HG03139 (cell line): ENCODE measurements around the gene MAZ.
"Not testable (repeated sequence)": the region's sequence is repeated elsewhere in the genome, so short reads cannot be mapped to it uniquely, and the experiment has no call there.

Experiments
- ATAC-seq: cut with Tn5 transposase; IDR thresholded peaks from one replicate; pipeline ENCODE4 v1.9.1; 2021; ENCODE audit not compliant: unreplicated experiment

MAZ gene

GRCh38 chr16:29806099-29806579 lies at the start of gene MAZ:
Gene MAZ (plus strand): TSS chr16:29806529. CDS start chr16:29806702, 173 bp downstream.
- no peak for ATAC-seq

GRCh38 chr16:29756654-29757053 lies 49.7 kb upstream of the MAZ start:
- ATAC-seq, result no peak

- ATAC-seq, result not testable (repeated sequence)
Observed at GRCh38 chr16:29757086-29757485, 49.2 kb upstream of the MAZ start.

- ATAC-seq, result no peak
Observed at GRCh38 chr16:29757950-29758466, 48.3 kb upstream of the MAZ start.

- no peak for ATAC-seq
Observed at GRCh38 chr16:29760567-29761279, 45.6 kb upstream of the MAZ start.

GRCh38 chr16:29761280-29761651 lies 45.1 kb upstream of the MAZ start:
- ATAC-seq, result not testable (repeated sequence)

- ATAC-seq, result no peak
Observed at GRCh38 chr16:29761882-29762281, 44.4 kb upstream of the MAZ start.

GRCh38 chr16:29763326-29763725 lies 43.0 kb upstream of the MAZ start:
- ATAC-seq, result no peak

- ATAC-seq, result no peak
Observed at GRCh38 chr16:29765167-29766032, 40.9 kb upstream of the MAZ start.

GRCh38 chr16:29766571-29766970 lies 39.8 kb upstream of the MAZ start:
- ATAC-seq, result no peak

- ATAC-seq, result no peak
Observed at GRCh38 chr16:29767062-29767461, 39.3 kb upstream of the MAZ start.

- no peak for ATAC-seq
Observed at GRCh38 chr16:29769507-29769906, 36.8 kb upstream of the MAZ start.

GRCh38 chr16:29770250-29770929 lies 35.9 kb upstream of the MAZ start:
- ATAC-seq, result no peak

- not testable (repeated sequence) for ATAC-seq
Observed at GRCh38 chr16:29772330-29772729, 34.0 kb upstream of the MAZ start.

GRCh38 chr16:29774730-29775129 lies 31.6 kb upstream of the MAZ start:
- ATAC-seq, result no peak

GRCh38 chr16:29775742-29776408 lies 30.5 kb upstream of the MAZ start:
- ATAC-seq, result no peak

GRCh38 chr16:29777576-29778350 lies 28.6 kb upstream of the MAZ start, which contains the start of gene ZG16:
Gene ZG16 (plus strand): TSS chr16:29778256. CDS start chr16:29779267, 1,011 bp downstream.
- ATAC-seq, result no peak

GRCh38 chr16:29779474-29779873 lies 26.9 kb upstream of the MAZ start:
- ATAC-seq, result no peak

- ATAC-seq, result not testable (repeated sequence)
Observed at GRCh38 chr16:29783094-29783953, 23.0 kb upstream of the MAZ start.
